CMK (cell line): ENCODE measurements around the gene TMEM117.

Source experiments
- DNase-seq: peaks from one replicate; pipeline ENCODE4 v3.0.0-alpha.2; 2010; ENCODE audit warnings: low read depth

Gene TMEM117

DNA sequence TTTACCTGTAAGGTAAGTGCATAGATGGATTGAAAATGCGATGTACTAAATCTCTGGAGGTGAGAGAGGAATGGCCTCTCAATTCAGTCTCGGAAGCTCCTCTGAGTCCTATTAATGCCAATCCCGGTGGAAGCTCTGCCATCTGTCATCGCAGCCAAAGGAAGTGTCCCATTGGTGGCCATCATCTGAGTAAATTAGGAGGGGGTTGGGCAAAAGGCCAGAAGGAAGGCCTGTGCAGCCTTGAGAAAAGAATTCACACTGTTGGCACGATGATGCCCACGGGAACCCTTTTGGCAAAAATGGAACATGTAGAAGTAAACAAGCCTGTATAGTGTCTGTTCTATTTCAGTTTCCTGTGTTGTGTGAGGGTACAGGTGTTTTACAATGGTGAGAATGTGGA lies 545.5 kb downstream of the TMEM117 start:
- DNase-seq, result no peak

GRCh38 chr12:44384136-44384535 lies 548.3 kb downstream of the TMEM117 start:
- no peak for DNase-seq

GRCh38 chr12:44385964-44386363 lies 550.1 kb downstream of the TMEM117 start:
- DNase-seq, result no peak

- no peak for DNase-seq
Measured at GRCh38 chr12:44387581-44387980, 551.7 kb downstream of the TMEM117 start.

GRCh38 chr12:44389038-44389437 lies 553.2 kb downstream of the TMEM117 start:
- DNase-seq, result no peak

DNA sequence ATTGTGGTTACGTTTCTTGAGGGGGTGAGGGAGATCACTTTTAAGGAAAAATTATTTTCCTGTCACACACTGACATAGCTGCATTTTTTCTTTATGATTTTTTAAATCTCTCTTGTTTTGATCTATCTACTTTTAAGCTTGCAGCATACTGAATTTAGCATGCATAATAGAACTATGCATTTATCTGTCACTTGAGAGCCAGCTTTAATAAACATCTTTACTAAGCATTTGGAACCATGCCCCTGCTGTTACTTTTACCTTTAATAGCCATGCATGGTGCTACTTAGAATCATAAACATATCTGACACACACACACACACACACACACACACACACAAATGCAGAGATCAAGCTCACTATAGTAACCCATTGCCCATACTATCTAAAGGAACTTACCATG lies 554.0 kb downstream of the TMEM117 start:
- no peak for DNase-seq

DNA sequence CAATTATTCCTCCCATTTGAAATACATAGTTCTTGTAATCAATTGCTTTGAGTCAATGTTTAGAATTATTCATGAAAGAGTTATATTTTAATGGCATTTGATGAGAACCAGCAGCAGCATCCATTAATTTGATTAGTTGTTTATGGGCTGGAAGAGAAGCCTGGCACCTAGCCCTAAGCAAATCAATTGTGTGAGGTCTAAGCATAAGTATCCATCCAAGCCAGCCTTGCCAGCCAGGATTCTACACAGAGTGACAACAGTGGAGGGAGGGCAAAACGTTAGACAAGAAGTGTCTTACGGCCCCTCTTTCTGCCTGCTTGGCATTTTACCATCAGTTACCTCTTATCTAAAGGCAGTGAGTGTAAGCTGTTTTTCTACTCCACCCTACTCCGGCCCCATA lies 561.8 kb downstream of the TMEM117 start:
- DNase-seq, result no peak

GRCh38 chr12:44403185-44403584 lies 567.3 kb downstream of the TMEM117 start:
- no peak for DNase-seq

DNA sequence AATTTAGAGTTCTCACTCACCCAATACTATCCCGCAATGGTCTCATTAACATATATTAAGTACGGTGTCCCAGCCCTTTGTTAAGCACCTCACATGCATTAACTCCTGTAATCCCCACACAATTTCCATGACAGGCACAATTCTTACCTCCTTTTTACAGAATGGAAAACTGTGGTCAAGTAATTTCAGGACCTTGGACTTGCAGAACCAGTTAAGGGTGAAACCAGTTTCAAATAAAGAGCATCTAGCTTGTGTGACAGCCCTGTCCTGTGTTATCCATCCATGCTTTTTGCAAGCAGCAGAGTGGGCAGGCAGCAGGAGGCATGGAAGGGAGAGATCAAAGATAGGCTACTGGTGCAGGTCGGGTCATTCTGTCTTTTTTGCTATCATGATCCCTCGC lies 569.4 kb downstream of the TMEM117 start:
- DNase-seq, result no peak

DNA sequence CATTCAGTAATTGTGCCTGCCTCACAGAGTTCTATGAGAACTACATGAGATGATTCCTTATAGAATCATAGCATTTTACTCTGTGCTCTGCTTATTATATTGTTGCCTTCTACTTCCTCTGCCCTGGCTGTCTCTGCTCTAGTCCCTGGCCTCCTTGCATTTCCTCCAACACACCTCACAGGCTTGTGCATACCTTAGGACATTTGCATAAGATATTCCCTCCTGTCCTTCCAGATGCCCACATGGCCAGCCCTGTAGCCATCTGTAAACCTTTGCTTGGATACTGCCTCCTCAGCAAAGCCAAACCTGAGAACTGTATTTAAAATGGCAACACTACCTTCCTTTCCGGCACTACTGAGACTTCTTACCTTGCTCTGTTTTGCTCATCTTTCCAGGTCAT lies 586.7 kb downstream of the TMEM117 start:
- DNase-seq, result no peak

DNA sequence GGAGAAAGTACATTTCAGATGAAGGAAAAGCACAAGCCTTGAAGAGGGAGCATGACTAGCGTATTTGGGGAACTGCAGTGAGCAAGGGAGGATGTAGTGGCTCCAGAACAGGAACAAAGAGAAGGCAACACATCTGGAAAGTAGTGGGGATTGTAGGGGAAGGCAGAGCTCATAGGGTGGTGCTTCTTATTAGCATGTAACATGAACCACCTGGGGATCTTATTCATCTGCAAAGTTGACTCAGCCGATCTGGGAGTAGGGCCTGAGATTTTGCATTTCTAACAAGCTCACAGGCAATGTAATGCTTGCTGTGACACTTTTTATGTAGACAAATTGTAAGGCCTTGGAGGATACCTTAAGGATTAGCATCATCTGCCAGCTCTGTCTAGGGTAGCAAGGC lies 592.9 kb downstream of the TMEM117 start:
- DNase-seq, result no peak

DNA sequence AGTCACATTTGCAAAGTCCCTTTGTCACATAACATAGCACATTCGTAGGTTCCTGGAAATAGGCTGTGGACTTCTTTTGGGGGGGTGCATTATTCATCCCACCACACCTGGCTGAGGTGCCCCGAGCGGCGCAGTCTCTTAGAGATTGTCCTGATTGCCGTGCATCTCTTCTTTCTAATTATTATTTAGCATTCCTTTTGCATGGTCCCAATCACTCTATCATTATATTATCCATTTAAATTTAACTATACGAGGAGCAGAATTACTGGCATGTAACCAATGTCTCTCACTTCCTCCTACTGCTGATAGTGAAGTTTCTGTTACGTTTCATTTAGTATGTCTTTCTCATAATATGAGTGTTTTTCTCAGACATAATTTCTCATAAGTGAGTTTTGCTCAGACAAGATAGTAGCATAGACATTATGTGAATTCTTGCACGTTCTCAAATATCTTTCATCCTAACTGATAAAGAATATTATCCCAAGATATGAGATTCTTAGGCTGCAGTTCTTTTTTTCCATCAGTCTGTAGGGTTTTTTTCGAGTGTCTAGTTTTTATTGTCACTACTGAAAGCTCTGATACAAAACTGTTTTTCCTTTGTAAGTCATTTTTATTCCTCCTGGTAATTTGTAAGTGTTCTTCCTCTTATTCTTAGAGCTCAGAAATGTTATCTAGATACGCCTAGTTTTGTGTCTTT lies 595.9 kb downstream of the TMEM117 start:
- no peak for DNase-seq

GRCh38 chr12:44433659-44434058 lies 597.8 kb downstream of the TMEM117 start:
- no peak for DNase-seq

GRCh38 chr12:44436756-44437155 lies 600.9 kb downstream of the TMEM117 start:
- DNase-seq, result no peak
